B cell (primary cell): Measurements from ENCODE around the gene TCF23. TPM values are rescaled to one million over a fixed set of nuclear protein-coding genes. Genes with fewer than 3 reads are reported as not detected.

Experiments used
- ATAC-seq: fragments of 200-7000 bp; cut with Tn5 transposase; one replicate; pipeline ENCODE4 v1.10.0; 2021; ENCODE audit warnings: low read depth, mild to moderate bottlenecking, moderate number of reproducible peaks, moderate library complexity
- CTCF ChIA-PET: fragments of 350-600 bp; sonication (Branson Sonifier 250); formaldehyde crosslinking; loops from one replicate; lab custom pipeline; 2021; ENCODE audit warnings: antibody characterized with exemption, inconsistent platforms; lab: Charles Lee
- POLR2A ChIA-PET: fragments of 350-600 bp; sonication (Branson Sonifier 250); formaldehyde crosslinking; loops from one replicate; lab custom pipeline; 2021; ENCODE audit warnings: antibody characterized with exemption; lab: Charles Lee
- DNase-seq: peaks from one replicate; pipeline ENCODE4 v3.0.0; 2013
- H2AFZ ChIP-seq: 2 replicates; pipeline ENCODE4 v1.6.1; 2012; ENCODE audit warnings: mild to moderate bottlenecking, low read depth, low read length; ENCODE audit not compliant: insufficient read depth, poor library complexity, severe bottlenecking
- H3K27ac ChIP-seq, 2 donors: 1 replicate in 1 of 2; 2 replicates in 1 of 2; pipeline ENCODE4 v1.5.1; 2012 to 2013; ENCODE audit warnings: low read length in 2 of 2, mild to moderate bottlenecking in 2 of 2, moderate library complexity in 1 of 2
- H3K27me3 ChIP-seq, 4 experiments: fragments of 200-600 bp in 1 of 4; sonication (generic) in 1 of 4; replicated peaks in 1 of 4; 1 replicate in 2 of 4; 2 replicates in 2 of 4; pipeline versions ENCODE4 v1.6.1 to v1.7.0; 2013 to 2016; ENCODE audit warnings: low read length in 3 of 4, mild to moderate bottlenecking in 2 of 4, mixed read lengths in 1 of 4, moderate library complexity in 1 of 4; ENCODE audit not compliant: insufficient read depth in 4 of 4, control insufficient read depth in 3 of 4; ENCODE audit errors: control extremely low read depth in 1 of 4
- H3K36me3 ChIP-seq, 2 experiments: replicated peaks in 1 of 2; 1 replicate in 1 of 2; 2 replicates in 1 of 2; pipeline versions ENCODE4 v1.6.1 to v1.7.1; 2013; ENCODE audit warnings: low read length in 1 of 2; ENCODE audit not compliant: insufficient read depth in 2 of 2, control insufficient read depth in 1 of 2; ENCODE audit errors: control extremely low read depth in 1 of 2, extremely low read depth in 1 of 2
- H3K4me1 ChIP-seq, 2 donors: fragments of 200-600 bp in 1 of 2; sonication (generic) in 1 of 2; 1 replicate in 1 of 2; 2 replicates in 1 of 2; pipeline versions ENCODE4 v1.5.1 to v1.6.1; 2013 to 2017; ENCODE audit warnings: low read length in 2 of 2; ENCODE audit not compliant: control insufficient read depth in 2 of 2, insufficient read depth in 2 of 2
- H3K4me2 ChIP-seq: replicated peaks from 2 replicates; pipeline ENCODE3; 2012; ENCODE audit warnings: mild to moderate bottlenecking, low read depth, low read length; ENCODE audit not compliant: poor library complexity, severe bottlenecking
- H3K4me3 ChIP-seq, 5 experiments: fragments of 200-600 bp in 1 of 5; sonication (generic) in 1 of 5; 1 replicate in 3 of 5; 2 replicates in 2 of 5; pipeline versions ENCODE4 v1.5.1 to v1.7.0; 2011 to 2016; ENCODE audit warnings: low read length in 4 of 5, mild to moderate bottlenecking in 4 of 5, low read depth in 2 of 5, control low read depth in 1 of 5, moderate library complexity in 1 of 5; ENCODE audit not compliant: insufficient read depth in 1 of 5; ENCODE audit errors: control extremely low read depth in 1 of 5, extremely low read depth in 1 of 5
- H3K79me2 ChIP-seq: fragments of 200-600 bp; sonication (generic); one replicate; pipeline ENCODE4 v1.6.0; 2016; ENCODE audit warnings: low read length; ENCODE audit not compliant: control insufficient read depth, insufficient read depth
- H3K9ac ChIP-seq: fragments of 200-600 bp; sonication (generic); 2 replicates; pipeline ENCODE4 v1.6.1; 2017; ENCODE audit warnings: mild to moderate bottlenecking, low read length, moderate library complexity
- H3K9me3 ChIP-seq, 3 donors: one replicate each; pipeline versions ENCODE4 v1.6.1 to v1.7.1; 2013; ENCODE audit warnings: low read length in 2 of 3; ENCODE audit not compliant: control insufficient read depth in 2 of 3, insufficient read depth in 1 of 3; ENCODE audit errors: control extremely low read depth in 1 of 3
- H4K20me1 ChIP-seq: 2 replicates; pipeline ENCODE4 v1.6.0; 2012; ENCODE audit warnings: mild to moderate bottlenecking, low read length; ENCODE audit not compliant: insufficient read depth, control insufficient read depth, poor library complexity, severe bottlenecking
- H3K27ac Mint-ChIP-seq: one replicate; pipeline ENCODE4 v1.8.0; 2021; ENCODE audit warnings: mixed read lengths
- H3K27me3 Mint-ChIP-seq: one replicate; pipeline ENCODE4 v1.8.0; 2021; ENCODE audit warnings: mixed read lengths
- H3K4me1 Mint-ChIP-seq: one replicate; pipeline ENCODE4 v1.8.0; 2021; ENCODE audit warnings: mixed read lengths
- H3K4me3 Mint-ChIP-seq: one replicate; pipeline ENCODE4 v1.8.0; 2021; ENCODE audit warnings: mixed read lengths
- H3K9me3 Mint-ChIP-seq: one replicate; pipeline ENCODE4 v1.8.0; 2022; ENCODE audit warnings: mixed read lengths; ENCODE audit not compliant: insufficient read depth
- EZH2 ChIP-seq: IDR thresholded peaks from 2 replicates; pipeline ENCODE4 v1.6.1; 2012; ENCODE audit warnings: borderline replicate concordance, low read depth, mild to moderate bottlenecking, moderate library complexity, low read length; ENCODE audit not compliant: insufficient read depth, poor library complexity, severe bottlenecking
- WGBS: methylation state at CpG from one replicate; pipeline ENCODE4 v1.1.5; 2013; ENCODE audit warnings: missing lambda C conversion rate; ENCODE audit not compliant: insufficient coverage; 5-methylcytosine and 5-hydroxymethylcytosine counted together
- intact Hi-C: fragments of 100-400 bp; cut with micrococcal nuclease; formaldehyde crosslinking; loops from one replicate; pipeline ENCODE4 v1.10.0; 2022
- polyA plus RNA-seq: library from polyadenylated mRNA; depleted of rRNA; stranded (reverse); fragments of >200 nt; gene quantifications from 2 replicates; pipeline ENCODE4 v1.2.3, GENCODE V29; 2012
- total RNA-seq, 2 donors: library from RNA; stranded (reverse); fragments of 120-200 nt in 1 of 2; gene quantifications; 1 replicate in 1 of 2; 2 replicates in 1 of 2; pipeline versions ENCODE4 v1.2.3 to v1.2.4, GENCODE V29; 2013 to 2022
- TF ChIP-seq, protein P1 (sequence below): fragments of 200-600 bp; IDR thresholded peaks from one replicate; pipeline ENCODE4 v1.8.0; 2022; ENCODE audit warnings: antibody characterized with exemption, mild to moderate bottlenecking

The TCF23 gene
- total and polyA plus RNA-seq, 2 donors (not counting 1 experiment from before 2014, with no cell fraction given) = 0.10 TPM; not detected in 1

DNA sequence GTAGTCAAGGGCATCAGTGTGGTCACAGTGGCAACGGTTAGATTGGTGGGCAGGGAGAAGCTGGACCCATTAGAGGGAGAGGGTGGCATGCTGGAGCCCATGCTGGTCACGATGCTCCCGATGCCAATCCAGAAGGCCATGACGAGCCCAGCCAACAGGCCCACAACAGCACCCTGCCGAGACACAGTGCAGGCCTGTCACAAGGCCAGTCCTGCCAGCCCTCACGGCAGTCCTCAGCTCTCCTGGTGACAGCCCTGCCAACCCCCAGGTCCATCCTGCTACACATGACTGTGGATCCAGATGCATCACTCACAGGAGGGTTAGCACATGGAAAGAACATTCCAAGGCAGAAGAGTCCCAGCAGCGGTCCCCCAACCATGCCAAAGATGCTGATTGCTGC, 52.9 kb downstream of the TCF23 start:
- CTCF ChIA-PET = no interaction called here
- H3K4me3 Mint-ChIP-seq = no peak overlapping the region
- no peak for TF ChIP-seq EZH2
- TF ChIP-seq, protein P1, sequence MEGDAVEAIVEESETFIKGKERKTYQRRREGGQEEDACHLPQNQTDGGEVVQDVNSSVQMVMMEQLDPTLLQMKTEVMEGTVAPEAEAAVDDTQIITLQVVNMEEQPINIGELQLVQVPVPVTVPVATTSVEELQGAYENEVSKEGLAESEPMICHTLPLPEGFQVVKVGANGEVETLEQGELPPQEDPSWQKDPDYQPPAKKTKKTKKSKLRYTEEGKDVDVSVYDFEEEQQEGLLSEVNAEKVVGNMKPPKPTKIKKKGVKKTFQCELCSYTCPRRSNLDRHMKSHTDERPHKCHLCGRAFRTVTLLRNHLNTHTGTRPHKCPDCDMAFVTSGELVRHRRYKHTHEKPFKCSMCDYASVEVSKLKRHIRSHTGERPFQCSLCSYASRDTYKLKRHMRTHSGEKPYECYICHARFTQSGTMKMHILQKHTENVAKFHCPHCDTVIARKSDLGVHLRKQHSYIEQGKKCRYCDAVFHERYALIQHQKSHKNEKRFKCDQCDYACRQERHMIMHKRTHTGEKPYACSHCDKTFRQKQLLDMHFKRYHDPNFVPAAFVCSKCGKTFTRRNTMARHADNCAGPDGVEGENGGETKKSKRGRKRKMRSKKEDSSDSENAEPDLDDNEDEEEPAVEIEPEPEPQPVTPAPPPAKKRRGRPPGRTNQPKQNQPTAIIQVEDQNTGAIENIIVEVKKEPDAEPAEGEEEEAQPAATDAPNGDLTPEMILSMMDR = no peak
- H3K27me3 Mint-ChIP-seq = no peaks in the 10 kb centered on the region
- DNase-seq (no peak), ATAC-seq (no peak)
- no peaks in the 10 kb centered on the region for H3K79me2 ChIP-seq
- POLR2A ChIA-PET = no interaction called here
- H3K4me1 Mint-ChIP-seq = no peaks in the 10 kb centered on the region
- 97% methylated on average over 6 of the region's 7 CpGs for WGBS
- H3K4me1 ChIP-seq = no peaks in the 10 kb centered on the region
- H3K9me3 ChIP-seq = no peaks in the 10 kb centered on the region
- no peak overlapping the region for H3K9ac ChIP-seq
- H3K4me2 ChIP-seq = no peak overlapping the region
- no peaks in the 10 kb centered on the region for H3K9me3 Mint-ChIP-seq
- no peaks in the 10 kb centered on the region for H4K20me1 ChIP-seq
- no peak overlapping the region for H3K27ac ChIP-seq
- no peak overlapping the region for H3K4me3 ChIP-seq
- peaks cover 0 to 47% of the 10 kb centered on the region in 2 experiments for H3K36me3 ChIP-seq
- intact Hi-C loops = no loop called here
- no peak overlapping the region for H2AFZ ChIP-seq
- no peak overlapping the region for H3K27ac Mint-ChIP-seq
- no peaks in the 10 kb centered on the region for H3K27me3 ChIP-seq

DNA sequence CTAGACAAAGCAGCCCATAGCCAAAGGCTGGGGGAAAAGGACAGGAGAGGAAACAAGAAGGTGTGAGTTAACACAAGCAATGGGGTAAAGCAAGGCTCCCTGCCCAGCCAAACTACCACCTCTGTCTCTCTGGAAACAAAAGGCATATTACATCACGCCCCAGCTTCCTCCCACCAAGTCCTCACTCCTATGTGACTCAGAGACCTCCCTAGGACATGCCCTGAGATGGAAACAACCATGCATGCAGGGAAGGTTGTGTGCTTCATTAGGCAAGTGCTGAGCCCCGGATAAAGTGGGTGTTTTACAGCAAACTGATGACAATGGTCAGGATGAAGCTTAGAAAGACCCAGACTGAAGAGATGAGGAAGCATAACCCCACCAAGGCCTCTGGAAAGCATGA, 54.0 kb downstream of the TCF23 start:
- intact Hi-C loops = no loop called here
- no peaks in the 10 kb centered on the region for H4K20me1 ChIP-seq
- 92% methylated on average over 1 of the region's 2 CpGs for WGBS

More for the DNA sequence above, 54.0 kb downstream of the TCF23 start:
- no peak overlapping the region for H3K9ac ChIP-seq
- no peak overlapping the region for H3K4me2 ChIP-seq
- ATAC-seq (no peak), DNase-seq (no peak)
- H3K4me3 Mint-ChIP-seq = no peak overlapping the region
- no peaks in the 10 kb centered on the region for H3K9me3 ChIP-seq
- H3K27ac Mint-ChIP-seq = no peak overlapping the region
- H3K27me3 ChIP-seq = no peaks in the 10 kb centered on the region
- H3K4me1 Mint-ChIP-seq = no peaks in the 10 kb centered on the region
- no peak overlapping the region for H2AFZ ChIP-seq
- H3K4me3 ChIP-seq = no peak overlapping the region
- H3K4me1 ChIP-seq = no peaks in the 10 kb centered on the region
- H3K79me2 ChIP-seq = no peaks in the 10 kb centered on the region
- H3K9me3 Mint-ChIP-seq = no peaks in the 10 kb centered on the region
- ChIA-PET CTCF (no interaction called here), POLR2A (no interaction called here)
- no peak overlapping the region for H3K27ac ChIP-seq
- H3K27me3 Mint-ChIP-seq = no peaks in the 10 kb centered on the region
- peaks cover 0 to 57% of the 10 kb centered on the region in 2 experiments for H3K36me3 ChIP-seq
- TF ChIP-seq EZH2 = no peak
- TF ChIP-seq, protein P1 = no peak
